Ovary (tissue), 9 donors: ENCODE data around the gene HMGN2. TPM values are rescaled to one million over a fixed set of nuclear protein-coding genes. Genes with fewer than 3 reads are reported as not detected.

Source experiments
- DNase-seq, 5 donors: peaks; one replicate each; pipeline ENCODE4 v3.0.0-alpha.2; 2019 to 2020
- H3K27ac ChIP-seq, 2 donors: fragments of 200-600 bp; one replicate each; pipeline versions ENCODE4 v1.5.1 to v1.8.0; 2019 to 2022
- H3K27me3 ChIP-seq: fragments of 200-600 bp; one replicate; pipeline ENCODE4 v1.8.0; 2022
- H3K36me3 ChIP-seq: fragments of 200-600 bp; sonication (generic); one replicate; pipeline ENCODE4 v1.5.1; 2019
- H3K4me1 ChIP-seq: one replicate; pipeline ENCODE4 v1.8.1; 2013; ENCODE audit warnings: mild to moderate bottlenecking, moderate library complexity; ENCODE audit not compliant: insufficient read depth
- H3K4me3 ChIP-seq: fragments of 200-600 bp; sonication (generic); one replicate; pipeline ENCODE4 v1.5.1; 2017
- H3K9me3 ChIP-seq, 2 donors: fragments of 200-600 bp in 1 of 2; sonication (generic) in 1 of 2; one replicate each; pipeline versions ENCODE4 v1.5.1 to v1.8.1; 2013 to 2019; ENCODE audit warnings: mild to moderate bottlenecking in 1 of 2, moderate library complexity in 1 of 2
- CTCF ChIP-seq, 3 donors: fragments of 450-650 bp in 2 of 3; fragments of 200-600 bp in 1 of 3; IDR thresholded peaks; one replicate each; pipeline versions ENCODE4 v1.5.1 to v1.8.0; 2016 to 2022; ENCODE audit warnings: antibody characterized with exemption in 3 of 3, mild to moderate bottlenecking in 1 of 3
- EP300 ChIP-seq: sonication (generic); formaldehyde crosslinking; IDR thresholded peaks from one replicate; pipeline ENCODE4 v1.6.1; 2017; ENCODE audit warnings: antibody characterized with exemption
- POLR2A ChIP-seq: fragments of 450-650 bp; IDR thresholded peaks from one replicate; pipeline ENCODE4 v1.6.1; 2017; ENCODE audit warnings: antibody characterized with exemption, mild to moderate bottlenecking, moderate library complexity
- WGBS, 3 donors: extraction: QIAGEN DNeasy Blood & Tissue Kit in 1 of 3; methylation state at CpG; one replicate each; pipeline versions ENCODE4 v1.1.5 to v1.1.7; 2013 to 2017; 5-methylcytosine and 5-hydroxymethylcytosine counted together
- intact Hi-C, 4 donors: fragments of 100-400 bp; cut with DNase I; formaldehyde crosslinking; loops; one replicate each; pipeline versions ENCODE4 v1.11.0 to v1.15.1; 2022 to 2023
- polyA plus RNA-seq, 2 donors: library from polyadenylated mRNA; stranded (reverse); fragments of 200-250 nt in 1 of 2; fragments of 350-450 nt in 1 of 2; fragmentation: Illumina TruSeq in 1 of 2; extraction: RNeasy Lipid Tissue Mini Kit (QIAGEN cat#74804) in 1 of 2; gene quantifications; one replicate each; pipeline ENCODE4 v1.2.3, GENCODE V29; 2013 to 2014
- total RNA-seq, 7 donors: library from RNA; depleted of rRNA in 2 of 7; stranded (reverse); fragments of >200 nt in 2 of 7; fragmentation: NEBNext Ultra II Directional in 3 of 7; extraction: Animal tissue kit (Norgen Biotek cat#: 25700) in 3 of 7; gene quantifications; one replicate each; pipeline versions ENCODE4 v1.1.0 to v1.2.4, GENCODE V29; 2016 to 2023
- donor health status: DM: no; HTN: no; CAD: no; lungs with moderate emphysema.
- donor health status: DM: no; HTN: no; CAD: no.
- donor health status: Bipolar disorder and iron deficiency.
- donor health status: DM: yes; HTN: yes; CAD: no.
- donor health status: DM: no; HTN: no; CAD: no.
- donor health status: DM: yes; HTN: yes; CAD: no.

The HMGN2 gene
- total and polyA plus RNA-seq, 9 donors, result 199 to 609 (median 467) TPM

DNA sequence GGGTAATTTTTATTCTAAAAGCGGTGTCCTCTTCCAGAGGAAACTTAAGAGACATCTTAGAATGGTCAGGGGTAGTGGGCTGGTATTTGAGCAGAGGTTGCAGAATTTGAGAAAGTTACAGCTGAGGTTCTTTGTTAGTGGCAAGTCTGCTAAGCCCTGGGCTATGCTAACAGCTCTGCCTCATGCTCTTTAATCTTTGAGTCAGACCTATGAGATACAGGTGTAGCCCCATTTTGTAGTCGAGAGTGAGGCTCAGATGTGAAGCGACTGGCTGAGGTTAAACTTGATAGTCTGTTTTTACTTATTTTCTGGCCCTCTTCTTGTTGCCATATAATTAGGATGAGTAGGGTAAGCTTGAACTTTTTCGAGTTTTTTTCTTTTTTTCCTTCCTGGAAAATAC is 4.7 kb downstream of the HMGN2 start:
- no peaks in the 10 kb centered on the region for H3K36me3 ChIP-seq
- DNase-seq, result no peak
- intact Hi-C loops, result no loop called here
- TF ChIP-seq CTCF (IDR thresholded peaks at IDR 0.05), result no peak
- TF ChIP-seq POLR2A, result no peak
- no peak for TF ChIP-seq EP300
- no peaks in the 10 kb centered on the region for H3K9me3 ChIP-seq
- H3K27ac ChIP-seq, result no peak overlapping the region
- 74 to 77% (median 76%) methylated on average over 4 of the region's 4 CpGs for WGBS, 3 donors
- H3K4me3 ChIP-seq, result no peak overlapping the region
- peaks cover 2% of the 10 kb centered on the region for H3K4me1 ChIP-seq
- H3K27me3 ChIP-seq, result no peaks in the 10 kb centered on the region

GRCh38 chr1:26477446-26478152 is 5.4 kb downstream of the HMGN2 start:
- Histone ChIP-seq H3K36me3 (no peaks in the 10 kb centered on the region), H3K4me1 (peaks cover 2% of the 10 kb centered on the region), H3K4me3 (no peak overlapping the region), H3K9me3 (no peaks in the 10 kb centered on the region), H3K27me3 (no peaks in the 10 kb centered on the region), H3K27ac (no peak overlapping the region)
- intact Hi-C loops, result no loop called here
- DNase-seq, result no peak
- WGBS, 3 donors, result 71 to 77% (median 75%) methylated on average over 8 of the region's 8 CpGs
- TF ChIP-seq EP300, result no peak
- no peak for TF ChIP-seq CTCF (IDR thresholded peaks at IDR 0.05)
- no peak for TF ChIP-seq POLR2A

GRCh38 chr1:26478159-26478558 is 5.9 kb downstream of the HMGN2 start:
- no peaks in the 10 kb centered on the region for H3K9me3 ChIP-seq
- no peak for DNase-seq
- no peak for TF ChIP-seq CTCF (IDR thresholded peaks at IDR 0.05)
- intact Hi-C loops, result no loop called here
- no peak overlapping the region for H3K4me3 ChIP-seq
- 70 to 80% (median 72%) methylated on average over 3 of the region's 3 CpGs for WGBS, 3 donors
- H3K36me3 ChIP-seq, result no peaks in the 10 kb centered on the region
- peaks cover 2% of the 10 kb centered on the region for H3K4me1 ChIP-seq
- H3K27ac ChIP-seq, result no peak overlapping the region
- H3K27me3 ChIP-seq, result no peaks in the 10 kb centered on the region

DNA sequence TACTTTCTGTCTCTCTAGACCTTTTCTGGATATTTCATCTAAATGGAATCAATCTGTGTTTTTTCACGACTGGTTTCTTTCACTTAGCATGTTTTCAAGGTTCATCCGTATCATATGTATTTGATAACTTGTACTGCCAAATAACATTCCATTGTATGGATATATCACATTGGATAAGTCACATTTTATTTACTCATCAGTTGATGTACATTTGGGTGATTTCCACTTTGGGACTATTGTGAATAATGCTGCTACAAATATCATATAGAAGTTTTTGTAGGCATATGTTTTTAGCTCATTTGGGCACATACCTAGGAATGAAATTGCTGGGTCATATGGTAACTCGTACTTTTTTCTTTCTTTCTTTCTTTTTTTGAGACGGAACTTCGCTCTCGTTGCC is 6.7 kb downstream of the HMGN2 start:
- intact Hi-C loops, result no loop called here
- no peak for DNase-seq
- H3K36me3 ChIP-seq, result no peaks in the 10 kb centered on the region
- no peaks in the 10 kb centered on the region for H3K27me3 ChIP-seq
- no peaks in the 10 kb centered on the region for H3K9me3 ChIP-seq
- H3K4me1 ChIP-seq, result no peaks in the 10 kb centered on the region
- no peak overlapping the region for H3K4me3 ChIP-seq
- WGBS, 3 donors, result 89 to 91% (median 89%) methylated on average over 6 of the region's 6 CpGs
- TF ChIP-seq CTCF (IDR thresholded peaks at IDR 0.05) (no peak), POLR2A (no peak), EP300 (no peak)
- H3K27ac ChIP-seq, result no peak overlapping the region
